ENCODE measurements around the gene CPNE4.

GRCh38 chr3:131561511-131561910, 473.3 kb downstream of the CPNE4 start:
- TF ChIP-seq SIN3A (IDR thresholded peaks at IDR 0.05; ENCODE audit: borderline replicate concordance, insufficient read depth, low read length) = no peak
- no peak for TF ChIP-seq POLR2AphosphoS5 (IDR thresholded peaks at IDR 0.05; ENCODE audit: low read depth, low read length)
- no peak for TF ChIP-seq TAF1 (IDR thresholded peaks at IDR 0.05; ENCODE audit: borderline replicate concordance, insufficient read depth, low read length)
- no peak for TF ChIP-seq REST (IDR thresholded peaks at IDR 0.05; ENCODE audit: insufficient read depth in 1 of 2, low read depth in 2 of 2, low read length in 2 of 2)
- no peak for TF ChIP-seq FOXP2 (optimal IDR thresholded peaks at IDR 0.05; ENCODE audit: borderline replicate concordance, extremely low read depth, extremely low read length, insufficient read depth)
